Loucy (cell line): Measurements from ENCODE around the gene MICAL3.

Source experiments
- EZH2phosphoT487 ChIP-seq: fragments of 200-600 bp; IDR thresholded peaks from 2 replicates; pipeline ENCODE4 v1.6.1; 2018; ENCODE audit warnings: antibody characterized with exemption, mild to moderate bottlenecking, moderate library complexity, borderline replicate concordance
- TF ChIP-seq, protein P1 (sequence below): fragments of 200-600 bp; sonication (generic); conservative IDR thresholded peaks from 2 replicates; pipeline ENCODE4 v1.5.1; 2014; ENCODE audit warnings: mild to moderate bottlenecking, antibody characterized with exemption, low read length

DNA sequence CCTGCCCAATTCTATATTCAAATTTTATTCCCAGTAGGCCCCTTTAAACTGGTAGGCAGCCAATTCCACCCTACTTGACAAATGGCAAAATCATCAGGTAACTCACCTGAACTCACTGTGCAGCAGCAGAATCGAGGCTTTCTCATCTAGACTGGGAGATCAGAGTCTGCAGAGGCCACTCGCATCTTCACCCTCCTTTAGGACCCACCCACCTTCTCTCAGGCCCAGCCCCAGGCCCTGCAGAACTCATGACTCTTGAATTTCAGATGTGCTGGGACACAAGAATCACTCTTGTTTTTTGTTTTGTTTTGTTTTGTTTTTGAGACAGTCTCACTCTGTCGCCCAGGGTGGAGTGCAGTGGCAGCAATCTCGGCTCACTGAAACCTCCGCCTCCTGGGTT is 38.8 kb downstream of the MICAL3 start:
- TF ChIP-seq EZH2phosphoT487: no peak
- TF ChIP-seq, protein P1, sequence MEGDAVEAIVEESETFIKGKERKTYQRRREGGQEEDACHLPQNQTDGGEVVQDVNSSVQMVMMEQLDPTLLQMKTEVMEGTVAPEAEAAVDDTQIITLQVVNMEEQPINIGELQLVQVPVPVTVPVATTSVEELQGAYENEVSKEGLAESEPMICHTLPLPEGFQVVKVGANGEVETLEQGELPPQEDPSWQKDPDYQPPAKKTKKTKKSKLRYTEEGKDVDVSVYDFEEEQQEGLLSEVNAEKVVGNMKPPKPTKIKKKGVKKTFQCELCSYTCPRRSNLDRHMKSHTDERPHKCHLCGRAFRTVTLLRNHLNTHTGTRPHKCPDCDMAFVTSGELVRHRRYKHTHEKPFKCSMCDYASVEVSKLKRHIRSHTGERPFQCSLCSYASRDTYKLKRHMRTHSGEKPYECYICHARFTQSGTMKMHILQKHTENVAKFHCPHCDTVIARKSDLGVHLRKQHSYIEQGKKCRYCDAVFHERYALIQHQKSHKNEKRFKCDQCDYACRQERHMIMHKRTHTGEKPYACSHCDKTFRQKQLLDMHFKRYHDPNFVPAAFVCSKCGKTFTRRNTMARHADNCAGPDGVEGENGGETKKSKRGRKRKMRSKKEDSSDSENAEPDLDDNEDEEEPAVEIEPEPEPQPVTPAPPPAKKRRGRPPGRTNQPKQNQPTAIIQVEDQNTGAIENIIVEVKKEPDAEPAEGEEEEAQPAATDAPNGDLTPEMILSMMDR: no peak
